ENCODE results near the gene CNN2.

DNA sequence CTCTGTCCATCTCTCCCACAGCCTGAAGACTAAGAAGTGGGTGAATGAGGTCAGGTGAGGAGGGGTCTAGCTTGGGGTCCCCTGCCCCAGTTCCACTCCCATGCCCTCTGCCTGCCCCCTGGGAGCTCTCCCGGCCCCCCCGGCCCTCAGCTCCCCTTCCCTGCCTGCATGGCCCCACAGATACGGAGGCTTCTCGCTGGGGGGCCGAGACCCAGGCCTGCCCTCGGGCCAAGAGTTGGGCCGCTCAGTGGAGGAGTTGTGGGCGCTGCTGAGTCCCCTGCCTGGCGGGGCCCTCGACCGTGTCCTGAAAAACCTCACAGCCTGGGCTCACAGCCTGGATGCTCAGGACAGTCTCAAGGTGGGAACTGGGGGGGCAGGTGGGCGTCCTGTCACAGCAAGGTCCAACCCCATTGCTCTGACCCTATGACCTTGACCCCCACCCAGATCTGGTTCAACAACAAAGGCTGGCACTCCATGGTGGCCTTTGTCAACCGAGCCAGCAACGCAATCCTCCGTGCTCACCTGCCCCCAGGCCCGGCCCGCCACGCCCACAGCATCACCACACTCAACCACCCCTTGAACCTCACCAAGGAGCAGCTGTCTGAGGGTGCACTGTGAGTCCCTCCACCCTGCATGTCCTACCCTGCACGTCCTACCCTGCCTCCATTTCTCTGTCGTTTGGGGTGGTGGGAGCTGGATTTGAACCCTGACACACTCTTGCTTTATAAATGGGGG, 29.6 kb downstream of the CNN2 start:
- TF ChIP-seq, protein P1, sequence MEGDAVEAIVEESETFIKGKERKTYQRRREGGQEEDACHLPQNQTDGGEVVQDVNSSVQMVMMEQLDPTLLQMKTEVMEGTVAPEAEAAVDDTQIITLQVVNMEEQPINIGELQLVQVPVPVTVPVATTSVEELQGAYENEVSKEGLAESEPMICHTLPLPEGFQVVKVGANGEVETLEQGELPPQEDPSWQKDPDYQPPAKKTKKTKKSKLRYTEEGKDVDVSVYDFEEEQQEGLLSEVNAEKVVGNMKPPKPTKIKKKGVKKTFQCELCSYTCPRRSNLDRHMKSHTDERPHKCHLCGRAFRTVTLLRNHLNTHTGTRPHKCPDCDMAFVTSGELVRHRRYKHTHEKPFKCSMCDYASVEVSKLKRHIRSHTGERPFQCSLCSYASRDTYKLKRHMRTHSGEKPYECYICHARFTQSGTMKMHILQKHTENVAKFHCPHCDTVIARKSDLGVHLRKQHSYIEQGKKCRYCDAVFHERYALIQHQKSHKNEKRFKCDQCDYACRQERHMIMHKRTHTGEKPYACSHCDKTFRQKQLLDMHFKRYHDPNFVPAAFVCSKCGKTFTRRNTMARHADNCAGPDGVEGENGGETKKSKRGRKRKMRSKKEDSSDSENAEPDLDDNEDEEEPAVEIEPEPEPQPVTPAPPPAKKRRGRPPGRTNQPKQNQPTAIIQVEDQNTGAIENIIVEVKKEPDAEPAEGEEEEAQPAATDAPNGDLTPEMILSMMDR (IDR thresholded peaks at IDR 0.05), result no peak
- no peak for TF ChIP-seq POLR2A (IDR thresholded peaks at IDR 0.05)
- no peak for TF ChIP-seq POLR2AphosphoS5 (IDR thresholded peaks at IDR 0.05)
